Activated CD4-positive, alpha-beta T cell treated with anti-CD3 and anti-CD28 coated beads, Interleukin-2, Interleukin-6, amounts not matched to agents 100 ng/mL and 50 ng/mL, durations not matched to agents 16 hours and 8 hours (primary cell): Measurements from ENCODE around the gene TSHZ1.

ENCODE experiments used
- DNase-seq: peaks from one replicate; pipeline ENCODE4 v3.0.0-alpha.2; 2020

The TSHZ1 gene

GRCh38 chr18:75277610-75277928 is 67.0 kb downstream of the TSHZ1 start:
- DNase-seq: no peak

- DNase-seq: no peak
Observed at GRCh38 chr18:75279381-75279780, 68.8 kb downstream of the TSHZ1 start.

GRCh38 chr18:75280427-75281280 is 70.1 kb downstream of the TSHZ1 start:
- DNase-seq: no peak

GRCh38 chr18:75282746-75283145 is 72.1 kb downstream of the TSHZ1 start:
- no peak for DNase-seq

- no peak for DNase-seq
Observed at GRCh38 chr18:75283731-75284130, 73.1 kb downstream of the TSHZ1 start.

- no peak for DNase-seq
Observed at GRCh38 chr18:75284566-75284965, 74.0 kb downstream of the TSHZ1 start.

- DNase-seq: no peak
Observed at GRCh38 chr18:75285876-75286275, 75.3 kb downstream of the TSHZ1 start.

GRCh38 chr18:75287006-75287405 is 76.4 kb downstream of the TSHZ1 start:
- no peak for DNase-seq

GRCh38 chr18:75287700-75288099 is 77.1 kb downstream of the TSHZ1 start:
- DNase-seq: no peak

- DNase-seq: no peak
Observed at GRCh38 chr18:75289761-75290160, 79.2 kb downstream of the TSHZ1 start.

- no peak for DNase-seq
Observed at GRCh38 chr18:75290737-75291358, 80.3 kb downstream of the TSHZ1 start.

- DNase-seq: no peak
Observed at GRCh38 chr18:75291460-75291859, 80.9 kb downstream of the TSHZ1 start.

GRCh38 chr18:75293591-75293990 is 83.0 kb downstream of the TSHZ1 start:
- DNase-seq: no peak

GRCh38 chr18:75297731-75298130 is 87.1 kb downstream of the TSHZ1 start:
- DNase-seq: no peak

- DNase-seq: no peak
Observed at GRCh38 chr18:75304678-75305557, 94.3 kb downstream of the TSHZ1 start.

GRCh38 chr18:75305984-75306383 is 95.4 kb downstream of the TSHZ1 start:
- no peak for DNase-seq

GRCh38 chr18:75307530-75307929 is 96.9 kb downstream of the TSHZ1 start:
- DNase-seq: no peak

- DNase-seq: no peak
Observed at GRCh38 chr18:75309564-75309963, 99.0 kb downstream of the TSHZ1 start.

- DNase-seq: no peak
Observed at GRCh38 chr18:75314117-75314516, 103.5 kb downstream of the TSHZ1 start.

GRCh38 chr18:75314606-75315005 is 104.0 kb downstream of the TSHZ1 start:
- DNase-seq: no peak

GRCh38 chr18:75316223-75316622 is 105.6 kb downstream of the TSHZ1 start:
- no peak for DNase-seq

GRCh38 chr18:75316826-75317225 is 106.2 kb downstream of the TSHZ1 start:
- no peak for DNase-seq

GRCh38 chr18:75317300-75317699 is 106.7 kb downstream of the TSHZ1 start:
- no peak for DNase-seq

GRCh38 chr18:75317703-75318102 is 107.1 kb downstream of the TSHZ1 start:
- DNase-seq: no peak
